ENCODE data around the gene MGRN1. TPM values are rescaled to one million over a fixed set of nuclear protein-coding genes. Genes with fewer than 3 reads are reported as not detected.
A peak's percentile ranks its signal among the peaks of the same experiment; 100 is the strongest.

The MGRN1 gene
- total RNA-seq, 1 donor from 2014 or later: 91.5 TPM

DNA sequence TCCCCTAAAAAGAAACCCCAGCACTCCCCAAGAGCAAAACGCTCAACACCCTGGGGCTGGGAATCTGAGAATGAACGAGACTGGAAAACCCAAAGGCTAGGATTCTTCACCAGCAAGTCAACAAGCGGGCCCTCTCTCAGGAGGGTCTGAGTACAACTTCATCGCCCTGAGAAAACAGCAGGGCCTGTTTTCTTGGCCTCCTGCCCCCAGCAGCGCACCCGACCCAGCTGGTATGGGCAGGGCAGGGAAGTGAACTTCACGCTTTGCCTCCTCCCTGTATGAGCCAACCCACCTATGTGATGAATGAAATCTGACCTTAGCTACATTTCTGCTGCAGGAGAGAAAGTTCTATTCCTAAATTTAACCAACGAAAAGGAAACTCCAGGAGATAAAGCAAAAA lies 79.9 kb downstream of the MGRN1 start:
- H4K20me1 ChIP-seq (ENCODE audit: insufficient read depth, low read length): peaks cover 17% of the 10 kb centered on the region
- no peak overlapping the region for H3K4me3 ChIP-seq (ENCODE audit: insufficient read depth, low read depth, low read length)
- H3K4me3 Mint-ChIP-seq (ENCODE audit: unreplicated experiment): no peak overlapping the region
- no peaks in the 10 kb centered on the region for H3K4me1 ChIP-seq (ENCODE audit: insufficient read depth, low read length)
- peaks cover 22% of the 10 kb centered on the region for H3K36me3 Mint-ChIP-seq (ENCODE audit: low read depth, unreplicated experiment)
- no peaks in the 10 kb centered on the region for H3K27me3 Mint-ChIP-seq (ENCODE audit: low read depth, unreplicated experiment)
- H3K27me3 ChIP-seq (ENCODE audit: insufficient read depth, low read length): no peaks in the 10 kb centered on the region
- FAIRE-seq: no peak
- no peak overlapping the region for H3K9ac ChIP-seq (ENCODE audit: low read length)
- no peaks in the 10 kb centered on the region for H3K9me3 ChIP-seq (ENCODE audit: insufficient read depth, low read depth, low read length)
- no peak overlapping the region for H3K4me2 ChIP-seq (ENCODE audit: low read length)
- H3K9me3 Mint-ChIP-seq (ENCODE audit: unreplicated experiment): no peaks in the 10 kb centered on the region
- peaks cover 11% of the 10 kb centered on the region for H3K36me3 ChIP-seq (ENCODE audit: insufficient read depth, low read length)
- DNase-seq (ENCODE audit: low read depth): no peak
- peaks cover 6% of the 10 kb centered on the region for H3K4me1 Mint-ChIP-seq (ENCODE audit: low read depth, unreplicated experiment)
- TF ChIP-seq, protein P1, sequence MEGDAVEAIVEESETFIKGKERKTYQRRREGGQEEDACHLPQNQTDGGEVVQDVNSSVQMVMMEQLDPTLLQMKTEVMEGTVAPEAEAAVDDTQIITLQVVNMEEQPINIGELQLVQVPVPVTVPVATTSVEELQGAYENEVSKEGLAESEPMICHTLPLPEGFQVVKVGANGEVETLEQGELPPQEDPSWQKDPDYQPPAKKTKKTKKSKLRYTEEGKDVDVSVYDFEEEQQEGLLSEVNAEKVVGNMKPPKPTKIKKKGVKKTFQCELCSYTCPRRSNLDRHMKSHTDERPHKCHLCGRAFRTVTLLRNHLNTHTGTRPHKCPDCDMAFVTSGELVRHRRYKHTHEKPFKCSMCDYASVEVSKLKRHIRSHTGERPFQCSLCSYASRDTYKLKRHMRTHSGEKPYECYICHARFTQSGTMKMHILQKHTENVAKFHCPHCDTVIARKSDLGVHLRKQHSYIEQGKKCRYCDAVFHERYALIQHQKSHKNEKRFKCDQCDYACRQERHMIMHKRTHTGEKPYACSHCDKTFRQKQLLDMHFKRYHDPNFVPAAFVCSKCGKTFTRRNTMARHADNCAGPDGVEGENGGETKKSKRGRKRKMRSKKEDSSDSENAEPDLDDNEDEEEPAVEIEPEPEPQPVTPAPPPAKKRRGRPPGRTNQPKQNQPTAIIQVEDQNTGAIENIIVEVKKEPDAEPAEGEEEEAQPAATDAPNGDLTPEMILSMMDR (IDR thresholded peaks at IDR 0.05; ENCODE audit: insufficient read depth, low read depth, low read length): no peak
- TF ChIP-seq EZH2 (IDR thresholded peaks at IDR 0.05; ENCODE audit: insufficient read depth, low read length): no peak
- H3K27ac ChIP-seq (ENCODE audit: low read depth, low read length): no peak overlapping the region
- H2AFZ ChIP-seq (ENCODE audit: low read depth, low read length): no peak overlapping the region
- H3K79me2 ChIP-seq (ENCODE audit: insufficient read depth, low read length): no peaks in the 10 kb centered on the region
- H3K27ac Mint-ChIP-seq (ENCODE audit: unreplicated experiment): no peak overlapping the region

DNA sequence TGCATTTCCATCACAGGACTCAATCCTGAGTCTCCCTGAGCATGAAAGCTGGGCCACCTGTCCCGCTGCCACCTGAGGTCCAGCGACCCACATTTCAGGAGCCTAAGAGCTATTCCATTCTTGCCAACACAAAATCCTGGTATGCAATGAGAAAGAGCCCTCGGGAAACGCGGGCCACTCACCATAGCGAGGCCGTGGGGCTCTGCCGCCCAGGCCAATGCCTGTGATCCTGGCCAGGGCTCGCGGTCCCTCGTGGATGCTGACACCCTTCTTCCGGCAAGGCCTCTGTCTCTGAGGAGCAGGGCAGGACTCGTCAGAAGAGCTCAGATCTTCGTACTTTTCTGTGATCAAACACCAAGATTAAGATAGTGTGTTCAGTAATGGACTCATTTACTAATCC lies 80.3 kb downstream of the MGRN1 start:
- TF ChIP-seq, protein P1 (IDR thresholded peaks at IDR 0.05; ENCODE audit: insufficient read depth, low read depth, low read length): no peak
- TF ChIP-seq EZH2 (IDR thresholded peaks at IDR 0.05; ENCODE audit: insufficient read depth, low read length): no peak
- Histone ChIP-seq H4K20me1 (ENCODE audit: insufficient read depth, low read length) (peaks cover 21% of the 10 kb centered on the region), H3K4me1 (ENCODE audit: insufficient read depth, low read length) (no peaks in the 10 kb centered on the region), H3K4me3 (ENCODE audit: insufficient read depth, low read depth, low read length) (no peak overlapping the region), H3K9ac (ENCODE audit: low read length) (no peak overlapping the region), H3K9me3 (ENCODE audit: insufficient read depth, low read depth, low read length) (no peaks in the 10 kb centered on the region), H2AFZ (ENCODE audit: low read depth, low read length) (no peak overlapping the region), H3K79me2 (ENCODE audit: insufficient read depth, low read length) (no peaks in the 10 kb centered on the region), H3K4me2 (ENCODE audit: low read length) (no peak overlapping the region), H3K27me3 (ENCODE audit: insufficient read depth, low read length) (no peaks in the 10 kb centered on the region), H3K36me3 (ENCODE audit: insufficient read depth, low read length) (peaks cover 7% of the 10 kb centered on the region), H3K27ac (ENCODE audit: low read depth, low read length) (no peak overlapping the region)
- peak overlapping the region; percentile 12 for H3K27ac Mint-ChIP-seq (ENCODE audit: unreplicated experiment)
- H3K36me3 Mint-ChIP-seq (ENCODE audit: low read depth, unreplicated experiment): peaks cover 22% of the 10 kb centered on the region
- H3K4me1 Mint-ChIP-seq (ENCODE audit: low read depth, unreplicated experiment): peaks cover 6% of the 10 kb centered on the region
- FAIRE-seq (no peak), DNase-seq (ENCODE audit: low read depth) (no peak)
- H3K27me3 Mint-ChIP-seq (ENCODE audit: low read depth, unreplicated experiment): no peaks in the 10 kb centered on the region
- no peaks in the 10 kb centered on the region for H3K9me3 Mint-ChIP-seq (ENCODE audit: unreplicated experiment)
- H3K4me3 Mint-ChIP-seq (ENCODE audit: unreplicated experiment): no peak overlapping the region

DNA sequence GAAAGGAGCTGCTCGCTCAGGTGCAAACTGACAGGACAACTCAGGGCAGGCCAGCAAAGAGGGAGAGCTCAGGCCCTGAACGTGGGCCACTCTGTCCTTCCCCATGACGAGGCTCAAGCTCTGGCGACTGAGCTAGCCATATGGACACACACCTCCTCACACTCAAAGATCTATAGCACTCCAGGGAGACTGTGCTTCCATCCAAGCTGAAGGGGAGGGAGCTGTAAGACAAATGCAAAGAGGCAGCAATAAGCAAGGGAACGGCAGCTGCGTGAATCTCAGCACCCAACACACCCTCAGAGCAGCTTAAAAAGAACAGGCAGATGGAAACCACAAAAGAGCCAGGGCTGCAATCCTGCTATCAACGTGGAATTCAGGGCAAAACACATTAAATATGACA lies 82.2 kb downstream of the MGRN1 start:
- FAIRE-seq (no peak), DNase-seq (ENCODE audit: low read depth) (no peak)
- H3K4me1 Mint-ChIP-seq (ENCODE audit: low read depth, unreplicated experiment): peaks cover 6% of the 10 kb centered on the region
- peaks cover 21% of the 10 kb centered on the region for H4K20me1 ChIP-seq (ENCODE audit: insufficient read depth, low read length)
- no peak overlapping the region for H3K27ac Mint-ChIP-seq (ENCODE audit: unreplicated experiment)
- no peaks in the 10 kb centered on the region for H3K27me3 ChIP-seq (ENCODE audit: insufficient read depth, low read length)
- H2AFZ ChIP-seq (ENCODE audit: low read depth, low read length): no peak overlapping the region
- H3K79me2 ChIP-seq (ENCODE audit: insufficient read depth, low read length): no peaks in the 10 kb centered on the region
- H3K4me1 ChIP-seq (ENCODE audit: insufficient read depth, low read length): no peaks in the 10 kb centered on the region
- peaks cover 24% of the 10 kb centered on the region for H3K36me3 Mint-ChIP-seq (ENCODE audit: low read depth, unreplicated experiment)
- peaks cover 3% of the 10 kb centered on the region for H3K36me3 ChIP-seq (ENCODE audit: insufficient read depth, low read length)
- no peaks in the 10 kb centered on the region for H3K27me3 Mint-ChIP-seq (ENCODE audit: low read depth, unreplicated experiment)
- no peaks in the 10 kb centered on the region for H3K9me3 ChIP-seq (ENCODE audit: insufficient read depth, low read depth, low read length)
- no peak overlapping the region for H3K9ac ChIP-seq (ENCODE audit: low read length)
- no peak overlapping the region for H3K4me2 ChIP-seq (ENCODE audit: low read length)
- H3K9me3 Mint-ChIP-seq (ENCODE audit: unreplicated experiment): no peaks in the 10 kb centered on the region
- no peak overlapping the region for H3K4me3 ChIP-seq (ENCODE audit: insufficient read depth, low read depth, low read length)
- H3K4me3 Mint-ChIP-seq (ENCODE audit: unreplicated experiment): peak overlapping the region; percentile 16
- no peak for TF ChIP-seq EZH2 (IDR thresholded peaks at IDR 0.05; ENCODE audit: insufficient read depth, low read length)
- TF ChIP-seq, protein P1 (IDR thresholded peaks at IDR 0.05; ENCODE audit: insufficient read depth, low read depth, low read length): no peak
- no peak overlapping the region for H3K27ac ChIP-seq (ENCODE audit: low read depth, low read length)

Measured in astrocyte (in vitro differentiated cells and primary cell).